ENCODE results near the gene MFSD11.
"Not testable (repeated sequence)": the region's sequence is repeated elsewhere in the genome, so short reads cannot be mapped to it uniquely, and the experiment has no call there.

The MFSD11 gene

DNA sequence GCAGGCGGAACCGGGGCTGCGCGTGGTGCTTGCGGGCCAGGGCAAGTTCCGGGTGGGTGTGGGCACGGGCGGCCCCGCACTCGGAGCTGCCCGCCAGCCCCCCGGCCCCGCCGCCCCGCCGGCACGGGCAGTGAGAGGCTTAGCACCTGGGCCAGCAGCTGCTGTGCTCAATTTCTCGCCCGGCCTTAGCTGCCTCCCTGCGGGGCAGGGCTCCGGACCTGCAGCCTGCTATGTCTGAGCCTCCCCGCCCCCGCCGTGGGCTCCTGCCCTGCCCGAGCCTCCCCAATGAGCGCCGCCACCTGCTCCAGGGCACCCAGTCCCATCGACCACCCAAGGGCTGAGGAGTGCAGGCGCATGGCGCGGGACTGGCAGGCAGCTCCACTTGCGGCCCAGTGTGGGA is 68.2 kb downstream of the MFSD11 start:
- DNase-seq = not testable (repeated sequence)

- DNase-seq = not testable (repeated sequence)
Observed at GRCh38 chr17:76806767-76807166, 68.8 kb downstream of the MFSD11 start.

- no peak for DNase-seq
Observed at GRCh38 chr17:76808326-76808725, 70.4 kb downstream of the MFSD11 start.

DNA sequence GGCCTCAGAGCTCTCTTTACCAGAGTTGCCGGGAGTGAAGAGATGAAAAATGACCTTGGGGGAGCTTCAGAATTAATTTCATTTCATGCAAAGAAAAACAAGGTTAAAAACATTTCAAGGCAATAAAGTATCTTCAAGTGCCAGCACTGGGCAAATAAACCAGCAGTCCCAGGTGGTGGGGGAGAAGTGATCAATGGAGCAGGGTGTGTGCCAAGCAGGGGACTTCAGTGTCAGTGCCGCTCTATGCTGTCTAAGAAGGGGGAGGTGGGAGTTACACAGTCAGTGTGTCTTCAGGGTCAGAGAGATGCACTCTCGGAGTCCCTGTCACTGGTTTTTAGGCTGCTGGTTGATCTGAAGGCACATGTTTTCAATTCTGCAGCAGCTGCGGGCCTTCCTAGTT is 73.0 kb downstream of the MFSD11 start:
- no peak for DNase-seq

DNA sequence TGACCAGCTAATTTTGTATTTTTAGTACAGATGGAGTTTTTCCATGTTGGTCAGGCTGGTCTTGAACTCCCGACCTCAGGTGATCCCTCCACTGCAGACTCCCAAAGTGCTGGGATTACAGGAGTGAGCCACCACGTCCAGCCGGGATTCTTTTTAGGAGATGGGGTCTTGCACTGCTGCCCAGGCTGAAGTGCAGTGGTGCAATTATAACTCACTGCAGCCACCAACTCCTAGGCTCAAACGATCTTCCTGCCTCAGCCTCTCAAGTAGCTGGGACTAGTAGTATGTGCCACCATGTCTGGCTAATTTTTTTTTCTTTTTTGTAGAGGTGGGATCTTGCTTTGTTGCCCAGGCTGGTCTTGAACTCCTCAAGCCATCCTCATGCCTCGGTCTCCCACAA is 73.9 kb downstream of the MFSD11 start:
- no peak for DNase-seq

DNA sequence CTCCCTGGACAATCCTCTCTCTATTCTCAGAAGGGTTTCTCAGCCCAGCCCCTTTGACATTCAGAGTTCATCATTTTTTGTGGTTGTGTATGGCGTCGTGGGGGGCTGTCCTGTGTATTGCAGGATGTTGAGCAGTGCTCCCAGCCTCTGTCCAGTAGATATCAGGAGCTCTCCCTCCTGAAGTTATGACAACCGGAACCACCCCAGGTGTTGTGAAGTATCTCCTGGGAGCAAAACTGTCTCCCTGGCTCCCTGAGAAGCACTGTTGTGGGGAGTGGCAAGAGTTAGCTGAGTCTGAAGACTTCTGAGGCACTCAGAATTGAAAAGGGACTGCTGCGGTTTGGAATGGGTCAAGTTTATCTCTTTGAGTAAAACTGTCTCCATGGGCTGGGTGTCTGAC is 74.3 kb downstream of the MFSD11 start:
- no peak for DNase-seq

- DNase-seq = no peak
Observed at GRCh38 chr17:76812968-76813367, 75.0 kb downstream of the MFSD11 start.

DNA sequence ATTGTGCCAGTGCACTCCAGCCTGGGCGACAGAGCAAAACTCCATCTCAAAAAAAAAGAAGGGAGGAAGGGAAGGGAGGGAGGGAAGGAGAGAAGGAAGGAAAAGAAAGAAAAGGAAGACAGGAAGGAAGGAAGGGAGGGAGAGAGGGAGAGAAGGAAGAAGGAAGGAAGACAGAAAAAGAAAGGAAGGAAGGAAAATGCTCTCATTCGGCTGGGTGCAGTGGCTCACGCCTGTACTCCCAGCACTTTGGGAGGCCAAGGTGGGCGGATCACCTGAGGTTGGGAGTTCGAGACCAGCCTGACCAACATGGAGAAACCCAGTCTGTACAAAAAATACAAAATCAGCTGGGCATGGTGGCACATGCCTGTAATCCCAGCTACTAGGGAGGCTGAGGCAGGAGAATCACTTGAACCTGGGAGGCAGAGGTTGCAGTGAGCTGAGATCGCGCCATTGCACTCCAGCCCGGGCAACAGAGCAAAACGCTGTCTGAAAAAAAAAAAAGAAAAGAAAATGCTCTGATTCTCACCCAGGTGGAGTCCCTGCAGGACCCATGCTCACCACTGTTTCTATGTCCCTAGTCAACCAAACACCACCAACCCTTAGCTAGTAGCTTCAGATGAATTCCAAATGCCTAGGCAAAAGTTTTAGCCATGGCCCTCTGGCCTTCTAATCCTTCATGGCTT is 78.1 kb downstream of the MFSD11 start:
- not testable (repeated sequence) for DNase-seq

GRCh38 chr17:76816590-76817135 is 78.7 kb downstream of the MFSD11 start:
- peak; percentile 46 for DNase-seq

- DNase-seq = peak; percentile 69
Observed at GRCh38 chr17:76820039-76820438, 82.1 kb downstream of the MFSD11 start.

- peak; percentile 96 for DNase-seq
Observed at GRCh38 chr17:76820561-76820960, 82.6 kb downstream of the MFSD11 start.

- DNase-seq = no peak
Observed at GRCh38 chr17:76822184-76822778, 84.4 kb downstream of the MFSD11 start.

- DNase-seq = no peak
Observed at GRCh38 chr17:76824093-76824492, 86.2 kb downstream of the MFSD11 start.

GRCh38 chr17:76826330-76827068 is 88.6 kb downstream of the MFSD11 start:
- no peak for DNase-seq

DNA sequence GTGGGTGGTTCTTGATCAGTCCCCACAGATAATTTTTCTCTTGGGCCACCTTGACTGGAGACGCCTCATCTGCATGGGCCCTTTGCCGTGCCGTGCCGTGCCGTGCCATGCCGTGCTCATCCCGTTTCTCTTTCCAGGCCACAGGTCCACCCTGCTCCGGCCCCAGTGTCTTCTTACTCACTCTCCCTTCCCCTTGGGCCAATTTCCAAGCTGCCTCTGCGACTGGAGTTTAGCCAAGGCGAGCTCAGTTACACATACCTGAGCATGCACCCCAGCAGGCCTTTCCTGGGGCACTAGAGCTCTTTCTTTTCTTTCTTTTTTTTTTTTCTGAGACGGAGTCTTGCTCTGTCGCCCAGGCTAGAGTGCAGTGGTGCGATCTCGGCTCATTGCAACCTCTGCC is 89.8 kb downstream of the MFSD11 start:
- no peak for DNase-seq

Data from NCI-H524 treated with DMSO at 0.1 percent for 48 hours (cell line).